GM10266 (cell line): ENCODE measurements around the gene ARID1B.

Experiments
- DNase-seq: peaks from one replicate; pipeline ENCODE4 v3.0.0; 2012; ENCODE audit errors: extremely low spot score
- TF ChIP-seq, protein P1 (sequence below): IDR thresholded peaks from 2 replicates; pipeline ENCODE4 v1.5.1; 2012; ENCODE audit warnings: mild to moderate bottlenecking, low read depth; ENCODE audit not compliant: control insufficient read depth, insufficient read depth; ENCODE audit errors: missing control alignments

The ARID1B gene

DNA sequence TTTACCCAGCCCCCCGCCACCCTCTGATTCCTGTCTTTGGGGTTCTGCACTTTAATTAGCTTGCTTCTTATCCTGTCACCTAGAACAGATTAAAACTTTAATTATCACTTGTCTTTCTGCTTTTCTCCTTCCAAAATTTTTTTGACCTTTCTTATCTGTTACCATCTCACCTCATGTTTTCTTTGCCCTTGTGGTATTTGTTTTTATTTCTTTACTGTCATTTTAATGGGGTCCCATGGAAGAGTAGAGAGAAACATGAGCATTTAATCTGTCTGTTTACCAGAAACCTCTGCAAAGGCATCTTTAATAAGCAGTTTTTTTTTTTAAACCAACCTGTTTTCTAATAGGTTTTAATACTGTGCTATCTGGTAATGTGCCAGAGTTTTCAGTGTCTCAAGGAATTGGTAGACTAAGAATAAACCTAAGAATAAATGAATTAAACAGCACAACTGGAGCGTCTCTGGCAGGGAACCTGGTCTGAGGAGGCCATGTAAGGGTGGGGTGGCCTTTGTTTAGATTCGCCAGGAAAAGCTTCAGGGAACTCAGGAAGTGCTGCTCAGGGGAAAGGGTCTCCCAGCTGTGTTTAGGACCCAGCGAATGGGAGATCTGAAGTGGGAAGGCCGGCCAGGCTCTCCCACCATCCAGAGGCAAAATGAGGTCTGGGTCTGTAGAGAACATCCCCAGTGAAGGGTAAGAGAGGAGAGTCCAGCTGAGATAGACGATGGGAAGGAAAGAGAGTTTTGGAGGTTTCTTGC, 69.8 kb downstream of the ARID1B start:
- no peak for DNase-seq
- TF ChIP-seq, protein P1, sequence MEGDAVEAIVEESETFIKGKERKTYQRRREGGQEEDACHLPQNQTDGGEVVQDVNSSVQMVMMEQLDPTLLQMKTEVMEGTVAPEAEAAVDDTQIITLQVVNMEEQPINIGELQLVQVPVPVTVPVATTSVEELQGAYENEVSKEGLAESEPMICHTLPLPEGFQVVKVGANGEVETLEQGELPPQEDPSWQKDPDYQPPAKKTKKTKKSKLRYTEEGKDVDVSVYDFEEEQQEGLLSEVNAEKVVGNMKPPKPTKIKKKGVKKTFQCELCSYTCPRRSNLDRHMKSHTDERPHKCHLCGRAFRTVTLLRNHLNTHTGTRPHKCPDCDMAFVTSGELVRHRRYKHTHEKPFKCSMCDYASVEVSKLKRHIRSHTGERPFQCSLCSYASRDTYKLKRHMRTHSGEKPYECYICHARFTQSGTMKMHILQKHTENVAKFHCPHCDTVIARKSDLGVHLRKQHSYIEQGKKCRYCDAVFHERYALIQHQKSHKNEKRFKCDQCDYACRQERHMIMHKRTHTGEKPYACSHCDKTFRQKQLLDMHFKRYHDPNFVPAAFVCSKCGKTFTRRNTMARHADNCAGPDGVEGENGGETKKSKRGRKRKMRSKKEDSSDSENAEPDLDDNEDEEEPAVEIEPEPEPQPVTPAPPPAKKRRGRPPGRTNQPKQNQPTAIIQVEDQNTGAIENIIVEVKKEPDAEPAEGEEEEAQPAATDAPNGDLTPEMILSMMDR: no peak

DNA sequence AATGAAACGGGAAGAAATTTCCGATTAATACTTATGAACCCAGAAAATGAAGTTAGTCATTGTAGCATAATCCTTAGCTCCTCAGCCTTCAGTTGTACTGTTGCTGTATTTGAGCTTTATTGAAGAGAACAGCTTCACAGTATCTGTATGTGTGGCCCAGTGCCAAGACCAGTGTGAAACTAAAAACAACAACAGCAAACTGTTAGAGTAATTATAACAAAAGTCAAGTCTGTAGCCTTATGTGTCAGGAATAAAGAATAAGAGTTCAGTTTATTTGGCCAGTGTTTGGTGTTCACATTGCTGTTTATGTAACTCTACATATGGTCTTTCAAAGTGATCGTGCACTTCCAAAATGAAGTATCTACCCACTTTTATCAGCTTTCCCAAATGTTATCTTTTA, 70.9 kb downstream of the ARID1B start:
- TF ChIP-seq, protein P1: no peak
- no peak for DNase-seq

DNA sequence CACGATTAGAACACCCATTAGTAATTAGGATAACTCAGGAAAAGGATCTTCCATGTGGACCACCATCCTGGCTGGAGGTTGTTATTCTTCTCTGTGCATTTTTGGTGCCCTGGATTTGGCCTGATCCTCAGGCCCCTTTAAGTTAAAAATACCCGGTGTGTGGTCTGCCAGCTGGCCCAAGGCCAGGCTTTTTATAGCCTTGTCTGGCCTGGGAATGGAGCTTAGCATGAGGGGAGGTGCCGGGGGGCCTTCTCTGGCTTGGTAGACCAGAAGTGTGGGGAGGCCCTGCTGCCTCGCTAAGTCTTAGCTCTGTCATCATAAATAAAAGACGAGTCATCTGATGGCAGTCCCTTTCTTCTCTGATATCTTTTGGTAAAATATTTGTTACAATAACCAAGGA, 71.4 kb downstream of the ARID1B start:
- DNase-seq: no peak
- TF ChIP-seq, protein P1: no peak

DNA sequence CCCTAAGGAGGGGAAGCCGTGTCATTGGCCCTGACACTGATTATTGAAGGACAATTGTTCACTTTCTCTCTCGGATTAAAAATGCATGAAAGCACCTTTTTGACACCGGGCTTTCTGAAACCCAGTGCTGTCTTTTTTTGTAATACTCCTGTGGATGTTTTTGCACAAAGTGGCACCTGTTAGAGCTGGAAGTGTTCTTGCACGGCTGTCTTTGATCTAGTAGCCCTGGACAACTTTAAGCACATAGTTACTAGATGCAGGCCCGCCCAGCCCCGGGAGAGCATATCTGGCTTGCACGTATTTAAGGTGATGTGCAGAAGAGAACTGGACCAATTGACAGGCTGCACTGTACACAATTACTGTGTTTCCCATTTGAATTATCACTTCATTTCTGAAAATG, 72.6 kb downstream of the ARID1B start:
- TF ChIP-seq, protein P1: no peak

DNA sequence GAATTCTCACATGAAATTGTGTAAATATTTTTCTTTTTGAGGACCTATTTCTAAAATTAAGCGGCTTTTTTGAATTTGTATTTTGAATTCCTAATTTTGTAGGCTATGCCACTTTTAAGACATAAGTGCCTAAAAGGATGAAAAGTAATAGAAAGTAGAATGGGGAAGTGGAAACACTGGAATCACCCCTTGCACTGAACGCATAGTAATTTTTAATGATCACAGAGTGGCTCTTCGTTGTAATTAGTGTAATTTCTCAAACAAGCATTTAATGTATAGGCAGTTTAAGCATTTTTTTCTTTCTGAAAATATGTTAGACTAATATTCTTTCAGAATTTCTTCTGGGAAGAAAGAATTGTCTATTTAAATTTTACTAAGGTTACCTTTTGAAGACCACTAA, 73.2 kb downstream of the ARID1B start:
- TF ChIP-seq, protein P1: no peak
- DNase-seq: no peak

More for the DNA sequence above, 72.6 kb downstream of the ARID1B start:
- no peak for DNase-seq

DNA sequence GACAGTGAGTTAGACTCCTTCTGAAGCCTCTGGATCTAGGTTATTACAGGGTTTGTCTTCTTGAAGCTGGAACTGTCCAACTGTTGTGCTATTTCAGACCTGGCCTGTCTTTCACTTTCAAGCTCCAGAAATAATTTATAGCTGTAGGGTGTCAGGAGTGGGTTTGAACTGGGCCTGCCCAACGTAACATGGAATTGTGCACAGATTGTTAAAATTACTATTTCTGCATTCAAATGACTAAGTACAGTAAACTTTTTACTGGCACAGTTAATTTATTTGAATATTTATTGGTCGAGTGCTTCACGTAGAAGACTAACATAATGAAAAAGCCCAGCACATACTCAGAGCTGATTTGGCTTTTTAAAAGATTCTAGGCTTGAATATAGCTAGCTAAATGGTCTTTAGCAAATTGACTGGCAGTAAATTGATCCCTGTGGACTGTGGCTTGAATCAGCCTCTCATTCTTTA, 74.3 kb downstream of the ARID1B start:
- TF ChIP-seq, protein P1: no peak
- no peak for DNase-seq

DNA sequence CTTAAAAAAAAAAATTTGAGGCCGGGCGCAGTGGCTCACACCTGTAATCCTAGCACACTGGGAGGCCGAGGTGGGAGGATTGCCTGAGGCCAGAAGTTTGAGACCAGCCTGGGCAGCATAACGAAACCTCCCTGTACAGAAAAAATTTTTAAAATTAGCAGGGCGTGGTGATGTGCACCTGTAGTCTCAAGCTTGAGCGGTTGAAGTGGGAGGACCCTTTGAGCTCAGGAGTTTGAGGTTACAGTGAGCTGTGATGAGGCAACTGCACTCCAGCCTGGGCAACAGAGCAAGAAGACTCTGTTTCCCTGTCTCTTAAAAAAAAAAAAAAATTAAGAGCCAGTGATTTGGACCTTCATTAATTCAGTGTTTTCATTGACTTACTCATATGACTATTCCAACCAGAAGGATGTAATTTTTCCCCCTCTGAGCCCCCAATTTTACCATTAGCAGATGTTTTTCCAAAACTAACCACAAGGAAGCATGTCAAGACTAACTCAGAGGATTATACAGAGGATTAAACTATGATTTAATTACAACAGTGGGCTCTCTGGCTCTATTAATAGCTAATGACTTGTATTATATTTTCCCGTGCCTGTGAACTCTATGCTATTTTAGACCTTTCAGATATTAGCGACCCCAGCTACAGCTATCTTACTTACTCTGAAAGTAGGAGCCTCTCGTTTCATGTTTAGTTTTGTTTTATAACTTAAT, 75.1 kb downstream of the ARID1B start:
- TF ChIP-seq, protein P1: no peak
- no peak for DNase-seq
